HCT116 (cell line): Measurements from ENCODE around the gene ERC2. TPM values are rescaled to one million over a fixed set of nuclear protein-coding genes. Genes with fewer than 3 reads are reported as not detected.

Experiments
- ATAC-seq: fragments of 200-7000 bp; cut with Tn5 transposase; 2 replicates; pipeline ENCODE4 v1.9.1; 2020; ENCODE audit warnings: mild to moderate bottlenecking, moderate library complexity
- BruUV-seq: library from RNA; stranded (reverse); fragments of 400-500 nt; replicated peaks from 2 replicates; lab custom pipeline; 2021; lab: Mats Ljungman, UMichigan
- CTCF ChIA-PET: fragments of 300-600 bp; sonication (Branson Sonifier 250); formaldehyde crosslinking; loops from one replicate; lab custom pipeline; 2021; ENCODE audit warnings: antibody characterized with exemption; lab: Charles Lee
- POLR2A ChIA-PET: fragments of 300-600, 350-600 bp; sonication (Branson Sonifier 250); formaldehyde crosslinking; loops from one replicate; lab custom pipeline; 2021; ENCODE audit warnings: antibody characterized with exemption; lab: Charles Lee
- RAD21 ChIA-PET, 2 experiments: fragments of 300-600 bp; sonication (Branson Sonifier 250); formaldehyde crosslinking; loops; one replicate each; lab custom pipeline; 2023; ENCODE audit warnings: low total read pairs in 2 of 2; ENCODE audit not compliant: uncharacterized antibody in 2 of 2, unreplicated experiment in 2 of 2, low non-redundant PET in 1 of 2; lab: Charles Lee
- DNase-seq: peaks from one replicate; pipeline ENCODE4 v3.0.0-alpha.2; 2010; ENCODE audit warnings: low read depth, low spot score
- H2AFZ ChIP-seq: fragments of 200-600 bp; shearing (Covaris generic), sonication (generic); 2 replicates; pipeline ENCODE4 v1.6.1; 2017; ENCODE audit warnings: low read depth, mixed run types, mixed read lengths, antibody characterized with exemption, low read length; ENCODE audit not compliant: poor library complexity, severe bottlenecking
- H3K27ac ChIP-seq: 2 replicates; pipeline ENCODE4 v1.5.1; 2012; ENCODE audit warnings: low read depth, low read length
- H3K27me3 ChIP-seq: fragments of 200-600 bp; sonication (generic); 2 replicates; pipeline ENCODE4 v1.6.1; 2016; ENCODE audit warnings: mixed run types, low read length, mixed read lengths; ENCODE audit not compliant: insufficient read depth
- H3K36me3 ChIP-seq, 2 experiments: fragments of 200-500 bp in 1 of 2; fragments of 200-600 bp in 1 of 2; sonication (Bioruptor generic) in 1 of 2; sonication (generic) in 1 of 2; 2 replicates each; pipeline versions ENCODE4 v1.5.1 to v1.6.1; 2014 to 2016; ENCODE audit warnings: low read length in 2 of 2, inconsistent platforms in 1 of 2, mixed read lengths in 1 of 2, mixed run types in 1 of 2; ENCODE audit not compliant: insufficient read depth in 2 of 2, control insufficient read depth in 1 of 2
- H3K4me1 ChIP-seq, 2 experiments: fragments of 200-600 bp in 1 of 2; sonication (generic) in 1 of 2; 2 replicates each; pipeline versions ENCODE4 v1.5.1 to v1.6.1; 2012 to 2017; ENCODE audit warnings: low read length in 2 of 2, inconsistent platforms in 1 of 2, mild to moderate bottlenecking in 1 of 2, mixed read lengths in 1 of 2, mixed run types in 1 of 2, moderate library complexity in 1 of 2; ENCODE audit not compliant: insufficient read depth in 2 of 2, control insufficient read depth in 1 of 2
- H3K4me2 ChIP-seq: fragments of 200-600 bp; sonication (generic); 2 replicates; pipeline ENCODE4 v1.6.1; 2017; ENCODE audit warnings: mixed run types, low read length, mixed read lengths
- H3K4me3 ChIP-seq, 2 experiments: fragments of 200-600 bp in 1 of 2; sonication (generic) in 1 of 2; replicated peaks in 1 of 2; 2 replicates each; pipeline ENCODE4 v1.5.1; 2011 to 2016; ENCODE audit warnings: low read length in 2 of 2, control low read depth in 1 of 2, low read depth in 1 of 2, mild to moderate bottlenecking in 1 of 2, mixed read lengths in 1 of 2, mixed run types in 1 of 2
- H3K79me2 ChIP-seq: fragments of 200-600 bp; sonication (generic); 2 replicates; pipeline ENCODE4 v1.6.1; 2017; ENCODE audit warnings: mild to moderate bottlenecking, mixed run types, low read length, moderate library complexity, mixed read lengths; ENCODE audit not compliant: insufficient read depth
- H3K9ac ChIP-seq: fragments of 200-600 bp; sonication (generic); 2 replicates; pipeline ENCODE4 v1.6.1; 2016; ENCODE audit warnings: low read length, mixed read lengths
- H3K9me2 ChIP-seq: fragments of 200-600 bp; sonication (generic), shearing (Covaris generic); 2 replicates; pipeline ENCODE4 v1.6.1; 2017; ENCODE audit warnings: mixed run types, mild to moderate bottlenecking, moderate library complexity; ENCODE audit not compliant: insufficient read depth
- H3K9me3 ChIP-seq, 2 experiments: fragments of 200-500 bp in 1 of 2; fragments of 200-600 bp in 1 of 2; sonication (Bioruptor generic) in 1 of 2; sonication (generic) in 1 of 2; 2 replicates each; pipeline ENCODE4 v1.6.1; 2014 to 2017; ENCODE audit warnings: low read length in 2 of 2, mixed read lengths in 2 of 2, inconsistent platforms in 1 of 2, low read depth in 1 of 2, mild to moderate bottlenecking in 1 of 2, mixed run types in 1 of 2, moderate library complexity in 1 of 2; ENCODE audit not compliant: control insufficient read depth in 1 of 2, insufficient read depth in 1 of 2
- H4K20me1 ChIP-seq: fragments of 200-600 bp; sonication (generic), shearing (Covaris generic); 2 replicates; pipeline ENCODE4 v1.6.1; 2017; ENCODE audit warnings: mixed run types, mild to moderate bottlenecking, moderate library complexity; ENCODE audit not compliant: insufficient read depth
- CBX3 ChIP-seq: IDR thresholded peaks from 2 replicates; pipeline ENCODE4 v1.6.1; 2012; ENCODE audit warnings: low read depth
- ELF1 ChIP-seq: IDR thresholded peaks from 2 replicates; pipeline ENCODE4 v1.6.1; 2012; ENCODE audit warnings: low read depth, borderline replicate concordance
- EZH2phosphoT487 ChIP-seq: fragments of 200-600 bp; IDR thresholded peaks from 2 replicates; pipeline ENCODE4 v1.6.1; 2018; ENCODE audit warnings: antibody characterized with exemption, borderline replicate concordance
- POLR2AphosphoS5 ChIP-seq: IDR thresholded peaks from 2 replicates; pipeline ENCODE4 v1.6.1; 2011; ENCODE audit warnings: mild to moderate bottlenecking, low read depth, low read length, moderate library complexity
- SRF ChIP-seq: IDR thresholded peaks from 2 replicates; pipeline ENCODE4 v1.6.1; 2012; ENCODE audit warnings: low read depth
- TCF7L2 ChIP-seq: IDR thresholded peaks from 2 replicates; pipeline ENCODE4 v1.7.0; 2011; ENCODE audit warnings: borderline replicate concordance, inconsistent platforms; ENCODE audit not compliant: insufficient read depth, insufficient read length; ENCODE audit errors: extremely low read depth
- YY1 ChIP-seq: IDR thresholded peaks from 2 replicates; pipeline ENCODE4 v1.6.1; 2011; ENCODE audit warnings: low read length, low read depth, moderate library complexity, mild to moderate bottlenecking; ENCODE audit not compliant: insufficient replicate concordance; ENCODE audit errors: extremely low read depth
- ZBTB33 ChIP-seq: IDR thresholded peaks from 2 replicates; pipeline ENCODE4 v1.6.1; 2011; ENCODE audit warnings: mild to moderate bottlenecking, low read length, moderate library complexity; ENCODE audit not compliant: insufficient replicate concordance; ENCODE audit errors: extremely low read depth
- ZFX ChIP-seq: fragments of 450-650 bp; IDR thresholded peaks from 2 replicates; pipeline ENCODE4 v1.6.1; 2017
- intact Hi-C: fragments of 100-400 bp; cut with micrococcal nuclease; formaldehyde crosslinking; loops from 2 replicates; pipeline ENCODE4 v1.10.0; 2022
- total RNA-seq: library from RNA; stranded (reverse); gene quantifications from one replicate; pipeline ENCODE4 v1.2.1, GENCODE V29; 2021; ENCODE audit not compliant: unreplicated experiment
- TF ChIP-seq, protein P1 (sequence below), 3 experiments: fragments of 200-600 bp in 1 of 3; sonication (generic) in 1 of 3; IDR thresholded peaks in 2 of 3; conservative IDR thresholded peaks in 1 of 3; 2 replicates each; pipeline ENCODE4 v1.5.1; 2012 to 2017; ENCODE audit warnings: low read depth in 2 of 3, low read length in 2 of 3, antibody characterized with exemption in 1 of 3, borderline replicate concordance in 1 of 3, control low read depth in 1 of 3, mild to moderate bottlenecking in 1 of 3, mixed read lengths in 1 of 3, mixed run types in 1 of 3, moderate library complexity in 1 of 3; ENCODE audit not compliant: insufficient read depth in 1 of 3
- TF ChIP-seq, protein P2 (sequence below): IDR thresholded peaks from 2 replicates; pipeline ENCODE4 v1.6.1; 2012; ENCODE audit warnings: low read depth

Gene ERC2
- total RNA-seq, 1 experiment from 2014 or later, result not detected

GRCh38 chr3:55584716-55585368, 883.4 kb downstream of the ERC2 start:
- H3K9me3 ChIP-seq, result peaks cover 3% of the 10 kb centered on the region in 2 experiments; a peak in 2 of 4 replicates
- no TSS peak for BruUV-seq
- no peak for ATAC-seq

GRCh38 chr3:55584030-55584429, 884.2 kb downstream of the ERC2 start:
- H3K4me3 ChIP-seq, result no peak overlapping the region
- DNase-seq (no peak), ATAC-seq (no peak)
- no peak overlapping the region for H3K4me2 ChIP-seq
- POLR2A ChIA-PET, result no interaction called here
- H4K20me1 ChIP-seq, result no peaks in the 10 kb centered on the region
- no peaks in the 10 kb centered on the region for H3K36me3 ChIP-seq
- H2AFZ ChIP-seq, result no peak overlapping the region
- H3K27ac ChIP-seq, result no peak overlapping the region
- intact Hi-C loops, result no loop called here
- BruUV-seq, result no TSS peak
- no peak overlapping the region for H3K9ac ChIP-seq
- H3K4me1 ChIP-seq, result no peaks in the 10 kb centered on the region
- H3K79me2 ChIP-seq, result no peaks in the 10 kb centered on the region
- H3K9me3 ChIP-seq, result peaks cover 3 to 7% of the 10 kb centered on the region in 2 experiments; a peak in 2 of 4 replicates
- no peaks in the 10 kb centered on the region for H3K27me3 ChIP-seq
- RAD21 ChIA-PET, result no interaction called here
- H3K9me2 ChIP-seq, result no peaks in the 10 kb centered on the region
- CTCF ChIA-PET, result no interaction called here
- TF ChIP-seq YY1, result no peak
- TF ChIP-seq, protein P1, sequence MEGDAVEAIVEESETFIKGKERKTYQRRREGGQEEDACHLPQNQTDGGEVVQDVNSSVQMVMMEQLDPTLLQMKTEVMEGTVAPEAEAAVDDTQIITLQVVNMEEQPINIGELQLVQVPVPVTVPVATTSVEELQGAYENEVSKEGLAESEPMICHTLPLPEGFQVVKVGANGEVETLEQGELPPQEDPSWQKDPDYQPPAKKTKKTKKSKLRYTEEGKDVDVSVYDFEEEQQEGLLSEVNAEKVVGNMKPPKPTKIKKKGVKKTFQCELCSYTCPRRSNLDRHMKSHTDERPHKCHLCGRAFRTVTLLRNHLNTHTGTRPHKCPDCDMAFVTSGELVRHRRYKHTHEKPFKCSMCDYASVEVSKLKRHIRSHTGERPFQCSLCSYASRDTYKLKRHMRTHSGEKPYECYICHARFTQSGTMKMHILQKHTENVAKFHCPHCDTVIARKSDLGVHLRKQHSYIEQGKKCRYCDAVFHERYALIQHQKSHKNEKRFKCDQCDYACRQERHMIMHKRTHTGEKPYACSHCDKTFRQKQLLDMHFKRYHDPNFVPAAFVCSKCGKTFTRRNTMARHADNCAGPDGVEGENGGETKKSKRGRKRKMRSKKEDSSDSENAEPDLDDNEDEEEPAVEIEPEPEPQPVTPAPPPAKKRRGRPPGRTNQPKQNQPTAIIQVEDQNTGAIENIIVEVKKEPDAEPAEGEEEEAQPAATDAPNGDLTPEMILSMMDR (IDR thresholded peaks at IDR 0.05 in 2 of 3, conservative IDR thresholded peaks at IDR 0.05 in 1 of 3; ENCODE audit: borderline replicate concordance in 1 of 3, insufficient read depth in 1 of 3, low read depth in 2 of 3, low read length in 2 of 3), result no peak
- no peak for TF ChIP-seq POLR2AphosphoS5
- no peak for TF ChIP-seq EZH2phosphoT487
- no peak for TF ChIP-seq CBX3
- TF ChIP-seq ZFX, result no peak
- no peak for TF ChIP-seq ZBTB33
- TF ChIP-seq, protein P2, sequence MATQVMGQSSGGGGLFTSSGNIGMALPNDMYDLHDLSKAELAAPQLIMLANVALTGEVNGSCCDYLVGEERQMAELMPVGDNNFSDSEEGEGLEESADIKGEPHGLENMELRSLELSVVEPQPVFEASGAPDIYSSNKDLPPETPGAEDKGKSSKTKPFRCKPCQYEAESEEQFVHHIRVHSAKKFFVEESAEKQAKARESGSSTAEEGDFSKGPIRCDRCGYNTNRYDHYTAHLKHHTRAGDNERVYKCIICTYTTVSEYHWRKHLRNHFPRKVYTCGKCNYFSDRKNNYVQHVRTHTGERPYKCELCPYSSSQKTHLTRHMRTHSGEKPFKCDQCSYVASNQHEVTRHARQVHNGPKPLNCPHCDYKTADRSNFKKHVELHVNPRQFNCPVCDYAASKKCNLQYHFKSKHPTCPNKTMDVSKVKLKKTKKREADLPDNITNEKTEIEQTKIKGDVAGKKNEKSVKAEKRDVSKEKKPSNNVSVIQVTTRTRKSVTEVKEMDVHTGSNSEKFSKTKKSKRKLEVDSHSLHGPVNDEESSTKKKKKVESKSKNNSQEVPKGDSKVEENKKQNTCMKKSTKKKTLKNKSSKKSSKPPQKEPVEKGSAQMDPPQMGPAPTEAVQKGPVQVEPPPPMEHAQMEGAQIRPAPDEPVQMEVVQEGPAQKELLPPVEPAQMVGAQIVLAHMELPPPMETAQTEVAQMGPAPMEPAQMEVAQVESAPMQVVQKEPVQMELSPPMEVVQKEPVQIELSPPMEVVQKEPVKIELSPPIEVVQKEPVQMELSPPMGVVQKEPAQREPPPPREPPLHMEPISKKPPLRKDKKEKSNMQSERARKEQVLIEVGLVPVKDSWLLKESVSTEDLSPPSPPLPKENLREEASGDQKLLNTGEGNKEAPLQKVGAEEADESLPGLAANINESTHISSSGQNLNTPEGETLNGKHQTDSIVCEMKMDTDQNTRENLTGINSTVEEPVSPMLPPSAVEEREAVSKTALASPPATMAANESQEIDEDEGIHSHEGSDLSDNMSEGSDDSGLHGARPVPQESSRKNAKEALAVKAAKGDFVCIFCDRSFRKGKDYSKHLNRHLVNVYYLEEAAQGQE, result no peak
- TF ChIP-seq SRF, result no peak
- TF ChIP-seq ELF1, result no peak

More at GRCh38 chr3:55584716-55585368, 883.4 kb downstream of the ERC2 start:
- Histone ChIP-seq H2AFZ (no peak overlapping the region), H3K4me2 (no peak overlapping the region), H3K27ac (no peak overlapping the region), H3K9me2 (no peaks in the 10 kb centered on the region), H3K79me2 (no peaks in the 10 kb centered on the region), H3K4me3 (no peak overlapping the region), H3K36me3 (no peaks in the 10 kb centered on the region), H3K4me1 (no peaks in the 10 kb centered on the region), H3K27me3 (no peaks in the 10 kb centered on the region), H3K9ac (no peak overlapping the region), H4K20me1 (no peaks in the 10 kb centered on the region)
- CTCF ChIA-PET, result no interaction called here
- POLR2A ChIA-PET, result no interaction called here
- no peak for DNase-seq
- TF ChIP-seq TCF7L2, result no peak
- intact Hi-C loops, result no loop called here
- RAD21 ChIA-PET, result no interaction called here
